ENCODE measurements around the gene EEF1A2. TPM values are rescaled to one million over a fixed set of nuclear protein-coding genes. Genes with fewer than 3 reads are reported as not detected.
"Not testable (repeated sequence)": the region's sequence is repeated elsewhere in the genome, so short reads cannot be mapped to it uniquely, and the experiment has no call there.

EEF1A2 gene
- total and polyA plus RNA-seq, 2 of the 4 experiments (the other 2 are of a cell fraction): 1.3 to 4.6 TPM

DNA sequence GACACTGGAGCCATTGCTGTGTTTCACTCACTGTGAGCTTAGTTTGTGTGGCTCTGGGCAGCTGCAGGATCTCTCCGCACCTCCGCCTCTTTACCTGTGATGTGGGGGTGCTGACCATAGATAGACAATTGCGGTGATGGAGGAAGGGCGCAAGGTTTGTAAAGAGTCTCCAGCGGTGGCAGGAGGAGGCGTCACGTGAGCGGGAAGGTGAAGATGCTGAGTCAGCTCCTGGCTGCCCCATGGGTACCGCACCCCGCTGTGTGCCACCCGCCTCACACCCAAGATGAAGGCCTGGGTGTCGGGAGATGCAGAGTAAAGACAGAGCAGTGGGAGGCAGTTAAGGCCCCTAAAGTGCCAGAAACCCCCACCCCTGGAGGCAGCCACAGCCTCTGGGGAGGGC is 17.4 kb downstream of the EEF1A2 start:
- H3K4me3 ChIP-seq (ENCODE audit: insufficient read depth, low read depth, low read length): no peak overlapping the region
- no peak overlapping the region for H3K4ac ChIP-seq (ENCODE audit: low read depth, low read length)
- ChIA-PET CTCF (interaction anchor here (1.4 kb wide), 1 partner anchor 15 kb away, joined by 5 read pairs; no protein-coding TSS in a partner anchor), POLR2A (ENCODE audit: unreplicated experiment) (no interaction called here)
- no peak overlapping the region for H3K27ac ChIP-seq (ENCODE audit: insufficient read depth, low read length)
- no peak overlapping the region for H2BK20ac ChIP-seq (ENCODE audit: low read depth, low read length)
- dilution Hi-C loops (cut with HindIII; ENCODE audit: low sequenced_read_pairs, unreplicated experiment): no loop called here
- H3K9ac ChIP-seq (ENCODE audit: low read depth, low read length): no peak overlapping the region
- no peak overlapping the region for H2AK9ac ChIP-seq (replicated peaks; ENCODE audit: low read depth, low read length, poor library complexity)
- no peak overlapping the region for H3K4me2 ChIP-seq (ENCODE audit: low read depth, low read length)
- H4K8ac ChIP-seq (ENCODE audit: low read depth in 2 of 2, low read length in 2 of 2): no peak overlapping the region
- intact Hi-C loops (cut with micrococcal nuclease): no loop called here
- peaks cover 50% of the 10 kb centered on the region for H3K27me3 ChIP-seq (ENCODE audit: control insufficient read depth, insufficient read depth, low read length)
- in situ Hi-C loops (cut with MboI; ENCODE audit: low sequenced_read_pairs): no loop called here
- no peak overlapping the region for H3K23ac ChIP-seq (ENCODE audit: low read depth, low read length)
- DNase-seq (no peak), ATAC-seq (ENCODE audit: low read depth) (no peak)
- no TSS peak for BruUV-seq (replicated peaks)
- no peaks in the 10 kb centered on the region; the same call in 1 of the 2 replicates for H4K20me1 ChIP-seq (ENCODE audit: insufficient read depth, low read length)
- H2BK5ac ChIP-seq (ENCODE audit: low read depth, low read length, poor library complexity, severe bottlenecking): no peak overlapping the region
- no peak overlapping the region for H2BK120ac ChIP-seq (ENCODE audit: low read depth, low read length)
- no peak overlapping the region for H4K91ac ChIP-seq (ENCODE audit: insufficient read depth, low read depth, low read length)
- H2BK15ac ChIP-seq (ENCODE audit: low read depth, low read length): no peak overlapping the region
- H3K4me1 ChIP-seq (ENCODE audit: control insufficient read depth, insufficient read depth, low read length): no peaks in the 10 kb centered on the region
- no peak overlapping the region for H3K18ac ChIP-seq (ENCODE audit: low read depth, low read length)
- WGBS, 2 experiments (ENCODE audit: extremely low coverage in 2 of 2, insufficient read length in 1 of 2): 68% methylated on average over 5 of the region's 12 CpGs; no CpG with 5 or more reads in 1 of the 2 experiments
- H3K14ac ChIP-seq (replicated peaks; ENCODE audit: low read depth, low read length): no peak overlapping the region
- no peaks in the 10 kb centered on the region for H3K36me3 ChIP-seq (ENCODE audit: control insufficient read depth, insufficient read depth, low read length)
- no peaks in the 10 kb centered on the region for H3K79me1 ChIP-seq (ENCODE audit: low read depth in 1 of 2, low read length in 2 of 2)
- no peaks in the 10 kb centered on the region for H3K9me3 ChIP-seq (ENCODE audit: control insufficient read depth, insufficient read depth, low read length)
- no peak overlapping the region for H2AK5ac ChIP-seq (ENCODE audit: low read depth, low read length)
- H3K9me1 ChIP-seq (ENCODE audit: insufficient read depth, low read length): no peaks in the 10 kb centered on the region
- H2AFZ ChIP-seq (replicated peaks; ENCODE audit: low read length, poor library complexity): no peak overlapping the region
- no peak overlapping the region for H3K56ac ChIP-seq (ENCODE audit: extremely low read depth, insufficient read depth, low read length)
- no peak for TF ChIP-seq BHLHE40 (IDR thresholded peaks at IDR 0.05; ENCODE audit: low read depth, low read length)
- no peak for TF ChIP-seq POLR2A (IDR thresholded peaks at IDR 0.05; ENCODE audit: low read depth, low read length)
- peak; percentile 74 for TF ChIP-seq MAFK (IDR thresholded peaks at IDR 0.05; ENCODE audit: low read depth, low read length)
- no peak for TF ChIP-seq NFE2L2 (IDR thresholded peaks at IDR 0.05; ENCODE audit: low read depth, low read length)
- H4K5ac ChIP-seq (ENCODE audit: low read depth, low read length): no peak overlapping the region

DNA sequence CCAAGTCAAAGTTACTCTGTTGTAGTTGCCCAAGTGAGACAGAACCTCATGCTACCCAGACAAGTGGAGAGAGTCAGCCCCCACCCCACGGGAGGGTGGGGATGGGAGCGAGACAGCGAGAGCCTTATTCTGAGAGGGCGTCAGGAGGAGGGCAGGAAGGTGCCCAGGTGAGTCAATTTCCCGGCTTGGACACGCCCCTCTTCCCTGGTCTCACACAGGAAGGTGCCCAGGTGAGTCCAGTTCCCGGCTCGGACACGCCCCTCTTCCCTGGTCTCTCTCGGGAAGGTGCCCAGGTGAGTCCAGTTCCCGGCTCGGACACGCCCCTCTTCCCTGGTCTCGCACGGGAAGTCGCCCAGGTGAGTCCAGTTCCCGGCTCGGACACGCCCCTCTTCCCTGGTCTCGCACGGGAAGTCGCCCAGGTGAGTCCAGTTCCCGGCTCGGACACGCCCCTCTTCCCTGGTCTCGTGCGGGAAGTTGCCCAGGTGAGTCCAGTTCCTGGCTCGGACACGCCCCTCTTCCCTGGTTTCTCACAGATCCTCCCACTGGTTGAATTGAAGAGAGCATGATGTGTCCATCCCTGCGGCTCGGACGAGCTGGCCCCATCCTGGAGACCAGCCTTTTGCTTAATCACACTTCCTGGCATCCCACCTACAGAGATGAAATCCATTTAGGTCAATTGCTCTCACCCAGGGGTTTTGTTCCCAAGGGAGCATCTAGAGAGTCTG is 19.0 kb downstream of the EEF1A2 start:
- DNase-seq; ATAC-seq (ENCODE audit: low read depth); H3K18ac ChIP-seq (ENCODE audit: low read depth, low read length); H2BK5ac ChIP-seq (ENCODE audit: low read depth, low read length, poor library complexity, severe bottlenecking); in situ Hi-C loops (cut with MboI; ENCODE audit: low sequenced_read_pairs); POLR2A ChIA-PET (ENCODE audit: unreplicated experiment); H3K4ac ChIP-seq (ENCODE audit: low read depth, low read length); H2AK9ac ChIP-seq (replicated peaks; ENCODE audit: low read depth, low read length, poor library complexity); CTCF ChIA-PET; H2AFZ ChIP-seq (replicated peaks; ENCODE audit: low read length, poor library complexity); H2BK20ac ChIP-seq (ENCODE audit: low read depth, low read length); H3K27ac ChIP-seq (ENCODE audit: insufficient read depth, low read length); H3K9ac ChIP-seq (ENCODE audit: low read depth, low read length); H4K91ac ChIP-seq (ENCODE audit: insufficient read depth, low read depth, low read length); BruUV-seq (replicated peaks); intact Hi-C loops (cut with micrococcal nuclease); H3K4me2 ChIP-seq (ENCODE audit: low read depth, low read length); H3K9me1 ChIP-seq (ENCODE audit: insufficient read depth, low read length); dilution Hi-C loops (cut with HindIII; ENCODE audit: low sequenced_read_pairs, unreplicated experiment); H3K14ac ChIP-seq (replicated peaks; ENCODE audit: low read depth, low read length); H4K5ac ChIP-seq (ENCODE audit: low read depth, low read length); H2BK120ac ChIP-seq (ENCODE audit: low read depth, low read length); H3K23ac ChIP-seq (ENCODE audit: low read depth, low read length); H2BK15ac ChIP-seq (ENCODE audit: low read depth, low read length); H3K4me1 ChIP-seq (ENCODE audit: control insufficient read depth, insufficient read depth, low read length); H3K56ac ChIP-seq (ENCODE audit: extremely low read depth, insufficient read depth, low read length); H3K36me3 ChIP-seq (ENCODE audit: control insufficient read depth, insufficient read depth, low read length); H3K79me1 ChIP-seq (ENCODE audit: low read depth in 1 of 2, low read length in 2 of 2); H2AK5ac ChIP-seq (ENCODE audit: low read depth, low read length); H3K9me3 ChIP-seq (ENCODE audit: control insufficient read depth, insufficient read depth, low read length); H4K20me1 ChIP-seq (ENCODE audit: insufficient read depth, low read length); H3K4me3 ChIP-seq (ENCODE audit: insufficient read depth, low read depth, low read length); H4K8ac ChIP-seq (ENCODE audit: low read depth in 2 of 2, low read length in 2 of 2): not testable (repeated sequence)
- WGBS, 2 experiments (ENCODE audit: extremely low coverage in 2 of 2, insufficient read length in 1 of 2): 63% methylated on average over 11 of the region's 32 CpGs; no CpG with 5 or more reads in 1 of the 2 experiments
- H3K27me3 ChIP-seq (ENCODE audit: control insufficient read depth, insufficient read depth, low read length): peaks cover 60% of the 10 kb centered on the region

All from IMR-90 (cell line).